MM.1S (cell line): ENCODE results near the gene SCAPER.

Source experiments
- CTCF ChIP-seq: fragments of 300-600 bp; sonication (generic); IDR thresholded peaks from 2 replicates; pipeline ENCODE4 v1.5.1; 2016; ENCODE audit warnings: antibody characterized with exemption, low read length, mixed read lengths
- EZH2 ChIP-seq: fragments of 300-600 bp; sonication (generic); optimal IDR thresholded peaks from 2 replicates; pipeline ENCODE3; 2017; ENCODE audit warnings: low read depth, mild to moderate bottlenecking, antibody characterized with exemption, low read length, mixed read lengths
- EZH2phosphoT487 ChIP-seq: fragments of 300-600 bp; sonication (generic); IDR thresholded peaks from 2 replicates; pipeline ENCODE4 v1.6.1; 2018; ENCODE audit warnings: antibody characterized with exemption, low read length

- no peak for TF ChIP-seq CTCF
- no peak for TF ChIP-seq EZH2
- TF ChIP-seq EZH2phosphoT487 = no peak
Measured at GRCh38 chr15:76333309-76333708, 571.8 kb downstream of the SCAPER start.
